ENCODE data around the gene ITLN2. TPM values are rescaled to one million over a fixed set of nuclear protein-coding genes. Genes with fewer than 3 reads are reported as not detected.

The ITLN2 gene
- total RNA-seq = 10 to 100 TPM in 2 of 4 donors, 1 to 10 TPM in 1, not detected in 1; 6.4 to 58.9 (median 30.3) TPM

GRCh38 chr1:160954158-160955104 is at the start of gene ITLN2:
TSS of gene ITLN2 (minus strand) at chr1:160954809. CDS start at chr1:160954741, 68 bp downstream.
- ATAC-seq (ENCODE audit: low FRiP score) (no peak), DNase-seq (ENCODE audit: low spot score) (no peak)
- no peak for TF ChIP-seq CTCF (IDR thresholded peaks at IDR 0.05)

DNA sequence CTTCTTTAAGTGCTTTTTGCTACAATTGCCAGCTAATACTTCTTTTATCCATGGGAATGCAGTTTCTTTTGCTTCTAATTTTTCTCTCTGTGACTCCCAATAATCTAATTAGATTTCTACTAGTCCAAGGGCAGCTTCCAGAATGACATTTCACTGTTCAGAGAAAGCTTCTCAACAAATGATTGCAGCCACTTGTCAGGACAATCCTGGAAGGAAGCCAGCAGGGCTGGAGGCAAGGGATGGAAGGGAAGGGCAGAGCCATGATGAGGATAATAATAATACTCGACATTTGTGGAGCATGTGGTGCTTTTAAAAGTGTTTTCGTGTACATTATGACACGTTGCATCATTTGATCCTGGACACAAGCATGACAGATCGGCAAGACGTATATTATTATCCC is 46.9 kb upstream of the ITLN2 start:
- DNase-seq (ENCODE audit: low spot score) (no peak), ATAC-seq (ENCODE audit: low FRiP score) (no peak)
- TF ChIP-seq CTCF (IDR thresholded peaks at IDR 0.05) = no peak

GRCh38 chr1:161000736-161001480 is 46.3 kb upstream of the ITLN2 start:
- TF ChIP-seq CTCF (IDR thresholded peaks at IDR 0.05) = no peak
- no peak for ATAC-seq (ENCODE audit: low FRiP score)
- no peak for DNase-seq (ENCODE audit: low spot score)

DNA sequence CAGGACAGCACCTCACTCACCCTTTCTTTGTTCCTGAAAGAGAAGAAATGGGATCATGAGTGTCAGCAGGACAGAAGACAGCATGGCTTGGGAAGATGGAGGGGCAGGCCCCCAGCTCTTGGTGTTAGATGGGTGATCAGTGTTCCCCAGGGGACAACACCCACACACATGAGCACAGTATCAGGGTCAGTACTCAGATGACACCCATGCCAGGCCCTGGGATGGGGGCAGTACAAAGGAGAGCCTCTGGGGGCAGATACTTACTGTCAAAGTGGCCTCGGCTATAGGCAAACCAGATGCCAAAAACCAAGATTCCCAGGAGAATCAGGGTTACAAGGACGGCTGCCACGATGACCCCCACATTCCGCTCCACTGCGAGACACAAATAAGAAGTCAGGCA is 44.8 kb upstream of the ITLN2 start:
- TF ChIP-seq CTCF (IDR thresholded peaks at IDR 0.05) = no peak
- ATAC-seq (ENCODE audit: low FRiP score) (no peak), DNase-seq (ENCODE audit: low spot score) (no peak)

GRCh38 chr1:160997323-160998038 is 42.9 kb upstream of the ITLN2 start:
- DNase-seq (ENCODE audit: low spot score) (peak; percentile 46), ATAC-seq (ENCODE audit: low FRiP score) (peak; percentile 87)
- TF ChIP-seq CTCF (IDR thresholded peaks at IDR 0.05) = peak in 1 of 3 donors; percentile 49

GRCh38 chr1:160996178-160996577 is 41.6 kb upstream of the ITLN2 start:
- ATAC-seq (ENCODE audit: low FRiP score) (no peak), DNase-seq (ENCODE audit: low spot score) (no peak)
- TF ChIP-seq CTCF (IDR thresholded peaks at IDR 0.05) = no peak
